Left colon (tissue), 2 donors: ENCODE data around the gene RASGEF1B. TPM values are rescaled to one million over a fixed set of nuclear protein-coding genes. Genes with fewer than 3 reads are reported as not detected.

ENCODE experiments used
- ATAC-seq: fragments of 200-7000 bp; cut with Tn5 transposase; one replicate; pipeline ENCODE4 v1.9.1; 2020; ENCODE audit warnings: mild to moderate bottlenecking, moderate library complexity
- DNase-seq, 2 donors: peaks; one replicate each; pipeline ENCODE4 v3.0.0-alpha.2; 2020
- intact Hi-C, 2 donors: fragments of 100-400 bp; cut with DNase I in 1 of 2; cut with micrococcal nuclease in 1 of 2; formaldehyde crosslinking; loops; one replicate each; pipeline versions ENCODE4 v1.11.2 to v1.14.0; 2022; cut with DNase I, micrococcal nuclease
- long read RNA-seq: library from polyadenylated mRNA; unstranded; transcript quantifications from one replicate; pipeline ENCODE4 v2.0.0, GENCODE V29; 2021
- total RNA-seq, 2 donors: library from RNA; stranded (reverse); fragmentation: NEBNext Ultra II Directional; extraction: Animal tissue kit (Norgen Biotek cat#: 25700); gene quantifications; one replicate each; pipeline ENCODE4 v1.2.1, GENCODE V29; 2021
- donor health status: DM: no; HTN: no; CAD: no.
- donor health status: DM: yes; HTN: yes; CAD: no.

The RASGEF1B gene
- 10 to 100 TPM; 13.5 to 24.1 TPM for total RNA-seq
- long read RNA-seq, partial matches to known transcripts, result 1 of 5 reads
- long read RNA-seq, other reads (novel, unspliced or antisense), result 2 of 5 reads

DNA sequence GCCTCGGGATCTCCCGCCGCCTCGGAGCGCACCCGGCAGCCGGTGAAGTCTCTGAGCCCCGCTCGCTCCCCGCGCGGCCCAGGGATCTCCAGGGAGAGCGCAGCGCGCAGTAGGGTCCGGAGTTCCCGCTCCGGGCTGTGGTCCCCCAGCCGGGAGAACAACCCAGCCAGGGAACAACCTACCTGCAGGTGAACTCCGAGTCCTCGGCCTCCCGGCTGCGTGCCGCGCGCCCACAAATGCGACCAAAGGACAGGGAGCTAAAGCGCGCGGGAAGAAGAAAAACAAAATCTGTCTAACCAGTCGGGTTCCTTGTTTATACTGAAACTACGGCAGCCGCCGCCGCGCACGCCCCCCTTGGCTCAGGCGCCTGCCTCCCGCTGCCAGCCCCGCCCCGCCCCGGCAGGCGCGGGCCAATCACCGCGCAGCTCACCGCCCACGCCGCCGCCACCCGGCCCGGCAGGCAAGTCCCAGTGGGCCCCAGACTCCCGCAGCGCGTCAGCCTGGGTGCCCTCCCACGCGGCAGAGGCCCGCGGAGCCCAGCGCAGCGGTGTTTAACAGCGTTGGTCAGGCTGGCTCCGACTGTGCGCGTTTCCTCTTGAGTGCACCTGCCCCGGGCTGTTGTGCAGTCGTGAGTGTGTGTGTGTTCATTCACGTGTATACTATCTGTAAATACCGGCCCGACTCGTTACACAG, at the start of gene RASGEF1B:
RASGEF1B (minus strand) TSS at position 320 of the 693 bp plus-strand sequence. CDS start 12,399 bp downstream, outside the sequence.
- ATAC-seq, result peak; percentile 91
- peak; percentile 92 to 94 for DNase-seq
- intact Hi-C loops, result no loop called here

DNA sequence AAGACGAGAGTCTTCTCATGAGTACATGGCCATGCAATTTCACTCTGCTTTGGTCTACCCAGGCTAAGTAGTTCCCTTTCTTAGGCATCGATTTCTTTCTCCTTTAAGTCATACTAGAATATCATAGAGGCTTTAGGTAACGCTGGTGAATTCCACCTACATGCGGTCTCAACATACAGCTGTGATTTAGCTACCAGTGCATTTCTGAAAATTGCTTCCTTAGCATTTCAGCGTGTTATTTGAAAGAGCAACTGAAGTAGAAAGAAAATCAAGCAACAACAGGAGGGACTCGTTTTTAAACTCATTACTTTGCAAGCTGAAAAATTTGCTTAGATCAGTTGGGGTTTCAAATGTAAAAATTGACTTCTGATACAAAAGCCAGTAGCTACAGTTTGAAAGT, 48.1 kb upstream of the RASGEF1B start:
- peak; percentile 15 for ATAC-seq
- intact Hi-C loops, result no loop called here
- DNase-seq, result no peak

DNA sequence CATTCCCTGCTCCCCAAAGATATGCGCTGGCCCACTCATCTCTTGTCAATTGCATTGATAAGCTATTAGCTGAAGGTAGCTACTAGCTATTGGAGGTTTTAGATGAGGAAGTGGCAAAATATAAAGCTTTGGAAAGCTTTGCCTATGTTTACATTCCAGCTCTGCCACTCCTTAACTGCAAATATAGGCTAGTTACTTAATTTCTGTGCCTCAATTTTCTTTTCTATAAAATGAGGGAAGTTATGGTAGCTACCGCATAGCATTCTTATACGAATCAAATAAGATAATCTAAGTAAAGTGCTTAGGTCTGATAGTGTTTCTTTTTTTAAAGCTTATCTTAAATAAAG, 47.7 kb upstream of the RASGEF1B start:
- intact Hi-C loops, result no loop called here
- ATAC-seq (peak; percentile 62), DNase-seq (no peak)

DNA sequence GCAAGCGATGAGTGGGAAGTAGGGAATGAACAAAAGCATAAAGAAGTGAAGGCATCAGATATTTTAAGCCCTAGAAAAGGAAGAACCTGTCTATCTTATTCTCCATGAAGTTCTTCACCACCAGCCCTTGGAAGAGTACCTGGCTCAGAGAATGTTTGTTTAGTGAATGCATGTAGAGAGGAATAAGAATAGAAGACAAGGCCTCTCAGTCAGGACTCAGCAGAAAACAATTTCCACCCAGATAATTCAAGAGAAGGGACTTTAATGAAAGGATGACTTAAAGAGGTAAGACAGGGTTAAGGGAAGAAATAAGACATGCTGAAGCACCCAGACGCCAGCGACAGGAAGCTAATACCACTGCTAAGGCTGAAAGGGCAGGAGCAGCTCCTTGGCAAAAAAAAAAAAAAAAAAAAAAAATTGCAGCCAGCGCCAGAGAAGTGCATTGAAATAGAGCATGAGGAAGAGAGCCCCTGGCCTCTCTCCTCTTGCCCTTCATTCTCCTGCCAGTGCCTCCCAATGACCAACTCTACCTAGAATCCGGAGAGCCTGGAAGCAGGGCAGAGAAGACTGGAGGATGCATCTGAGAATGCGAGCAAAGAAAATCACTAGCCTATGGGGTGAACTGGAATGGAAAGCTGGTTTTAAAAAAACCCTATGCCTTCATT, 47.2 kb upstream of the RASGEF1B start:
- ATAC-seq (peak; percentile 53), DNase-seq (no peak)
- intact Hi-C loops, result no loop called here

DNA sequence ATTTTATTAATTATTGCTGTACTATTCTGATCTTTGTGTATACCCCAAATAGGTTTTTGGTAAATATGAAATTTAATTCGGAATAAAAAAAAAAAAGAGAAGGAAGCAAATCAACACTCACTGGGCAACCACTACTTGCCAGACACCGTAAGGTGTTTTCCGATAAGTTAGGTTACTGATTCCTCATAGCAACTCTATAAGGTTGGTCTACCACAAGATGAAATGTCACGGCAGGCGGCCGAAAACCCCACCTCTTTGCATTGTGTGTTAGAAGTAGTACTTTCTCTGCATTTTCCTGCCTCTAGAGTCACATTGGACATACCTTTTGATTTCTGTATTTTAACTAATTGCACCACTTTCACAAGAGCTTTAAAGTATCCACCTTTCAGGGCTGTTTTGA, 44.5 kb upstream of the RASGEF1B start:
- ATAC-seq, result no peak
- intact Hi-C loops, result no loop called here
- no peak for DNase-seq

DNA sequence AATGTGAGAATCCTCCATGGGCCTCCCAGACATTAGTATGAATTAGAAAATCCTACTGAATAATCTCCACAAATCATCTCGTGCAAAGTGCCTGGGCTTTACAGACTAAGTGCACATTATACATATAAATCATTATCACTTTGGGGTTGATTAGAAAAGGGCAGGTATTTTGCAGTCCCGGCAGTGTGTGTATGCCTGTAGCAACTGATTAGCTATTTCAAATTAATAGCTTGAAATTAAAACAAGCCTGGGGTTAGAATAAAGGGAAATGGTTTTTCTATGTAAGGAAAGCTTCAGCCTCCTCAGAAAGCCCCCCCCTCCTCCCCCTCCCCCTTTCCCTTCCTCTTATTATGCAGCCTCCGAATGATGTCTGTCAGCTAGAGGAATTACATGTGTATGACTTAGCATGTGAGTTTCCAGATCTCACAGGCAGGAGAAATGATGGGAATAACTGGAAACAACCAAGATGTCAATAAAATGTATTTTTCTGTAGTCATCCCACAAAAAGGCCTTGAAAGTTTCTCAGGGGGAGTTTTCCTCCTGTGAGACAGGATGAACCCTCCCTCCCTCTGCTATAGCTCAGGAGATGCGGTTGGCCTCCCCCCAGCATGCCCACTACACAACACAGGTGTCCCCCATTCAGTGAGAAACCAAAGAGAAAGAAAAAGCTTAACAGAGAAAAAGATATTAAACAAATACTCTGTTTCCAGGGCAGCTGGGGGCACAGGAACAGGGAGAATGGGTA, 41.2 kb upstream of the RASGEF1B start:
- ATAC-seq (no peak), DNase-seq (no peak)
- intact Hi-C loops, result no loop called here

DNA sequence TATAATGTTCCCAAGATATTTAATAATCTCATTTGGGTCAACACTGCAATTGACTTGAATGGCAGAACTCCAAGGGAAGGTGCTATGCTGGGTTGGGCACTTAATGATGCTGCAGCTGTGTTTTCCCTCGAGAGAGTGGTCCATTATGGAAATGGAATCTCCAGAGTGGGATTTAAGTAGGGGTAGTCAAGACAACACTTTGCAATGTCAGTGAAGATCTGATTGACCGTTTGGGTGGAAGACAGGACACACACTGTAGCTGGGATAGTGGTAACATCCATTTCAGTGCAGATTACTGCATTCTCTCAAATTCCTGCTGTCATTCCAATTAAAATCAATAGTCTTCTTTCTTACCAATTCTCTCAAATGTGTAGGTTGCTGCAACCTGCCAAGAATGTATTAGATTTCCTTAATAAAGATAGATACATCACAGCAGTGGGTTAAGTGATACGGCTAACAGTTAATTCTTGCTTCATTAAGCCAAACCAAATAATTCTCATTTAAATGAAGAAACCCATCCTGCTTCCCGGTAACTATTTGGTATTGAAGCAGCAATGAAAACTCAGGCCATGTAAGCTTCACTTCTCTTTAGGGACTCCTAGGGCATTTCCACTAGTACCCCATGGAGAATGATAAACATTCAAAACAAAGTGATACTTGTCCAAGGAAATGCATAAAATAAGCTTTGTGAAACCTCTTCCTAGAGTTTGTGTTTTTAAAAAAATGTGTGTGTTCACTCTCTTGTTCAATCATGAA, 40.5 kb upstream of the RASGEF1B start:
- ATAC-seq (no peak), DNase-seq (no peak)
- intact Hi-C loops, result no loop called here

DNA sequence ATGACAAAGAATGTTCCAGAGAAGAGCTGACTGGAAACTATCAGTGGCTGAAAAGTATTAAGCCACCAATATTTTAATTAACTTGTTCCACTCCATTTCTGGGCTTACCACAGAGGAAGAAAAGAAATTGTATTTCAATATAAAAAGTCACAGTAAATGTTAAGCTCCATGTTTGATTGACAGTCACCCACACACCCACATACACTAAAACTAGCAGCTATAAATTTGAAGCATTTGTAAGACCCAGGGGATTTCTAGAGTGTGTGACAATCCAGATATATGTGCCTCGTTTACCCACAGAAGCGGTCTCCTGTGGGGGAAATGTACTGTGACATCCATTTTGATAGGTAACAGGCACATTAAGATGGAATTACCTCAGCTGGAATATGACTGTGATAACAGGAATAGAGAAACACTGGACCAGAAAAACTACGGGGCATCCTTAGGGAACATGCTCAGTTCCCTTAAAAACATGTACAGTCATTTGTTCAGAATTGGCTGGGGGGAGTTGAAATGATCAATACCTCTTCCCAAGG, 39.0 kb upstream of the RASGEF1B start:
- DNase-seq (no peak), ATAC-seq (no peak)
- intact Hi-C loops, result no loop called here

DNA sequence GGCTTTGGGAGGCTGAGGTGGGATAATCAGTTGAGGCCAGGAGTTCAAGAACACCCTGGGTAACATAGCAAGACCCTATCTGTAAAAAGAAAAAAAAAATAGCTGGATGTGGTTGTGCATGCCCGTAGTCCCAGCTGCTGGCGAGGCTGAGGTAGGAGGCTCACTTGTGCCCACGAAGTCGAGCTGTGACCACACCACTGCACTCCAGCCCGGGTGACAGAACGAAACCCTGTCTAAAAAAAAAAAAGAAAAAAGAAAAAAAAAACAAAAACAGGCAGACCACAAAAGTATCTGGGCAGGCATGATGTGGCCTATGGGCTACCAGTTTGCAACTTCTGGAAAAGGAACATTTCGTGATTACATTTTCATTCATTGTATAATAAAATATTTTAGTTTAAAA, 38.1 kb upstream of the RASGEF1B start:
- DNase-seq (no peak), ATAC-seq (no peak)
- intact Hi-C loops, result no loop called here

DNA sequence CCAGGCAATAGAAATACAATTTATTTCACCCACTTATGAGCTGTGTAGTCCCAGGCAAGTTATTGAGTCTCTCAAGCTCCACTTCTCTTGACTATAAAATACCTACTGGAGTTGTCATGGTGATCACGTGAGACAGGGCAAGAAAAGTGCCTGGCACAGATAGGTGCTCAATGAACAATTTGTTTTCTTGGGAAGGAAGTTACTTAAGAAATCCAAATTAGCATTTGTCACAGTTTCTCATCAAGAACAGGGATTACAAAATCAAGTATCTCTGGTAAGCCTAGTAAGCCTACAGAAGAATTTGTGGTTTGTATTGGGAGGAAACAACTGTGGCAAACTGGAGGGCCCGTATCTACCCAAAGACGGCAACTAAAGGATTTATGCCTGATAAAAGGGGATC, 37.5 kb upstream of the RASGEF1B start:
- intact Hi-C loops, result no loop called here
- DNase-seq (no peak), ATAC-seq (no peak)

DNA sequence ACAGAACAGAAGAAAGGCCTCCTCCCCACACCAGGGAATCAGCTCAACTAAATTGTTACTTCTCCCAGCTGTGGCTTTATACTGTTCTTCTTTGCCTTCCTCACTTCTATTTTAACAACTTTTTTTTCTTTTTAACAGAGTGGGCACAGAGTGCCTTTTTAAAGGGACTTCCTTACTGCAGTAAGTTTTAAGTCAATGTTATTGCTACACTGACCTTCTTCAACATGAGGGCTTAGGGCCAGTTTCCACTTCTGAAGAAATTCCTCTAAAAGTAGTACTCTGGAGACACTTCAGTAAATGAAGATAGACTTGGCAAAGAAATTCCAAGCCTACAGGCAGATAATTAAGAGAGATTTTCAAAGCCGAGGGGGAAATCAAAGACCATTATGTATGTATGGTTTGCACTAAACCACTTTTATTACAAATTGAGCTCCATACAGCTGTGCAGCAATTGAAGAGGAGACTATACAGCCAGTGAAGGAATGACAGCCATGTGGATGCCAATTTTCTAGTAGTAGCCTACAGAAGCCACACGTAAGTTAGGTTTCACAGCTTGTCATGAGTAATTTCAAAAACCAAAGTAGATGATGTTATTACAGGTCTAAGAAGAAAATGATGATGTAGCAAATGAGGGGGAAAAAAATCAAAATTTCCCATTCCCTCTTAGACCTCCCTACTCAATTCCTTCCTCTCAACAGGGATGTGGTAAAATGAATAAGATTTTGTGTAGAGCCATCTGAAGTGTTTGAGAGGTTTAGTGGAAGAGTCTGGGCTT, 36.9 kb upstream of the RASGEF1B start:
- intact Hi-C loops, result no loop called here
- DNase-seq (no peak), ATAC-seq (no peak)

DNA sequence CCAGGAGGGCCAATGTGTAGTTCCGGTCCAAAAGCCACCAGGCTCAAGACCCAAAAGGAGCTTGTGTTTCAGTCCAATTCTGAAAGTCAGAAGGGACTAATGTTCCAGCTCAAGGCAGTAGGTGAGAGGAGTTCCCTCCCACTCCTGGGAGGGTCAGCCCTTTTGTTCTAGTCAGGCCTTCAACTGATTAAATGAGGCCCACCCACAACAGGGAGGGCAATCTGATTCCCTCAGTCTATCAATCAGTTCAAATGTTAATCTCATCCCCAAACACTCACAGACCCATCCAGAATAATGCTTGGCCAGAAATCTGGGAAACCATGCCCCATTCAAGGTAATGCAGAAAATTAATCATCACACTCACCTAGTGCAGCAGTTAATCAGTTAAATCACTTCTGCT, 35.8 kb upstream of the RASGEF1B start:
- no peak for DNase-seq
- ATAC-seq, result no peak
- intact Hi-C loops, result no loop called here

DNA sequence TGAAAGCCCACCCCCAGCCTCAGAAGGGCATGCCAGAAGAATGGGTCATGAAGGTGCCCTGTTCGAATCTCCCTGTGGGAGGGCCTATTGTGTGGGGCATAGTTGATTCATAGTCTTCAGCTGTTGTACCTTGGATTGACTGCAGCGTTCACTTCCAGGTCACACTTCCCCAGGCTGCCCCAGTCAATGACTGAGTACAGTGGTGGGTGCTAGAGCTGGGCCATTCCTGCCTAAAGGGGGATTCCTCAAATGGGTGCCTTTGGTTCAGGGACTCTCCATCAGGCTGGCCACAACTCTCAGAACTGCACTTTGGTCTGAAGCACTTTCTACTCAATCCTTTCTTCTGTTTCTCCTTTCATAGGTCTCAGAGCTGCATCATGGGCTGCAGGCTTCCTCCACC, 35.0 kb upstream of the RASGEF1B start:
- no peak for DNase-seq
- ATAC-seq, result no peak
- intact Hi-C loops, result no loop called here

DNA sequence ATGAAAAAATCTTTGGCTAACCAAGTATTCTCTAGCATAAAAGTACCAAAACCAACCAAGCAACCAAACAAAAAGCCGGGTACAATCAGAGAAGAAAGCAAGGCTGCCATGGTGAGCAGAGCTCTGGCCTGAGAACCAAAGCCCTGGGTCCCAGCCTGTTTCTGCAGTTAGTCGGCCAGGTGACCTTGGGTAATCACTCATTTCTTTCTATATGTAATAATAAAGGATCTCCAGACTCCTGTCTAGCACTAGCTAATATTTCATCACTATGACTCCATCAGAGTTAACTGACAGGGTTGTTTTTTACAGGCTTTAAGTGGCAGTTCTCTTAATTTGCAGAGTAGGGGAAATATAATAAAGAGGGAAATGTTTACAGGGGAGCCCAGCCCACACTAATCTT, 34.0 kb upstream of the RASGEF1B start:
- intact Hi-C loops, result no loop called here
- ATAC-seq, result no peak

DNA sequence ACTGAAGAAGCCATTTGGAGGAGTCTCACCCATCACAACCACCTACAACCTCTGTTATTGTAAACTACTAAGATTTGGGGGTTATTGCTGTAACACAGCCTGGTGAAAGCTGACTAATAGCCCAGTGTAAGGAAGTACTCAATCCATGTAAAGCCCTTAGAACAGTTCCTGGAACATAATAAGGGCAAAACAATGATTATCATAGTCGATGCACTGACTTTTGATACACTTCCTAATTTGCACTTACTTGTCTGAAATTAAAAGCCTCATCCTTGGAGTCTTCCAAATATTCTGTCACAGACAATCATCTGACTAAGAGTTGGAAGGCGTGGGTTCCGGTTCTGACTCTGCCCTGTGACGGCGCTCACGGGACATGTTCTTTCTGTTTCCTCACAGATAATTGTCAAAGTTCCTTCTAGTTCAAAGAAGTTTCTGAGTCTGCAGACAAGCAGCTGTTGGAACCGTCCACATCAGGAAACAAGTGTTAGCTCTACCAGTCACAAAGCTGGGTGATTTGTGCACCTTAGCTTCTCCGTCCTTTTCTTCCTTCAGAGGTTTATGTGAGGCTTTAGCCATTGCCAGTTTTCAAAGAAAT, 33.4 kb upstream of the RASGEF1B start:
- peak; percentile 70 to 78 for DNase-seq
- intact Hi-C loops, result no loop called here
- ATAC-seq, result peak; percentile 75

More for the DNA sequence above, 34.0 kb upstream of the RASGEF1B start:
- DNase-seq, result no peak

DNA sequence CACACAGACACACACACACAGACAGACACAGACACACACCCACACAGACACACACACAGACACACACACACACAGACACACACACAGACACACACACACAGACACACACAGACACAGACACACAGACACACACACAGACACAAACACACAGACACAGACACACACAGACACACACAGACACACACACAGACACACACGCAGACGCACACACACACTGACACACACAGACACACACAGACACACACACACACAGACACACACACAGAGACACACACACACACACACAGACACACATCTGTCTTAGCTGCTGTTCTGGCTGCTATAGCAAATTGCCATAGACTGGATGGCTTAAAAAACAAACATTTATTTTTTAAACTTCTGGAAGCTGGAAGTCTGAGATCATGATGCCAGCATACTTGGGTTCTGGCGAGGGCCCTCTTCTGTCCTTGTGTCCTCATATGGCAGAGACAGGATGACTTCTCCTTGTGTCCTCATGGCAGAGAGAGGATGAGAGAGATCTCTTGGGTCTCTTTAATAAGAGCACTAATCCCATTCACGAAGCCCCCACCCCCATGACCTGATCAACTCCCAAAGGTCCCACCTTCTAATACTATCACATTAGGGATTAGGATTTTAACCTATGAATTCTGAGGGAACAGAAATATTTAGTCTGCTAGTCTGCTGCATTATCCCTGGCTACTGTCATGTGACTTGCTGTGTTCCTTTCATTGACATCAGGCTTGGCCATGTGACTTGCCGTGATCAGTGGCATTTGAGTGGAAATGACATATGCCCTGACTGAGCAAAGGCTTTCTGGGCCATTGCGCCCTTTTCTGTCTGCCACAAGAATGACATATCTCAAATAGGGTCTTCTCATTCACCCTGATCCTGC, 32.7 kb upstream of the RASGEF1B start:
- no peak for DNase-seq
- ATAC-seq, result peak; percentile 3
- intact Hi-C loops, result no loop called here

DNA sequence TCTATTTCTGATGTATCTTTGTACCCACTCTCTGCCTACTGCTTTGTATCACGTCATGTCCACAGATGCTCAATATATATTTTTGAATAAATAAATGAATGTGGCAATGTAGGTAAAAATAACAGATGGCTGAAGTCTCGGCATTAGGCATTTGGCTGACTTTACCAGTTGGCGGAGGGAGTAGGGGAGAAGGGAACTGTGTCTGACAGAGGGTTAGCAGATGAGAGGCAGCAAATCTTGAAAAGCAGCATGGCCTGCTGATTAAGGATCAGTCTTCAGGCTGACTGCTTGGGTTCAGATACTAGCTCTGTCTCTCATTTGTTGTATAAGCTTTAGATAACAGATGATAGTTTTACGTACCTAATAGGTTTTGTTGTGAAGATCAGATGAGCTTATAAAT, 31.9 kb upstream of the RASGEF1B start:
- intact Hi-C loops, result no loop called here
- no peak for DNase-seq
- no peak for ATAC-seq
